GM20000 (cell line): ENCODE data around the gene TMEM269.

Experiments used
- DNase-seq: peaks from one replicate; pipeline ENCODE4 v3.0.0; 2012; ENCODE audit warnings: low spot score
- TF ChIP-seq, protein P1 (sequence below): IDR thresholded peaks from 2 replicates; pipeline ENCODE4 v1.5.1; 2012; ENCODE audit warnings: mild to moderate bottlenecking, control low read depth; ENCODE audit errors: extremely low read depth, missing control alignments

TMEM269 gene

DNA sequence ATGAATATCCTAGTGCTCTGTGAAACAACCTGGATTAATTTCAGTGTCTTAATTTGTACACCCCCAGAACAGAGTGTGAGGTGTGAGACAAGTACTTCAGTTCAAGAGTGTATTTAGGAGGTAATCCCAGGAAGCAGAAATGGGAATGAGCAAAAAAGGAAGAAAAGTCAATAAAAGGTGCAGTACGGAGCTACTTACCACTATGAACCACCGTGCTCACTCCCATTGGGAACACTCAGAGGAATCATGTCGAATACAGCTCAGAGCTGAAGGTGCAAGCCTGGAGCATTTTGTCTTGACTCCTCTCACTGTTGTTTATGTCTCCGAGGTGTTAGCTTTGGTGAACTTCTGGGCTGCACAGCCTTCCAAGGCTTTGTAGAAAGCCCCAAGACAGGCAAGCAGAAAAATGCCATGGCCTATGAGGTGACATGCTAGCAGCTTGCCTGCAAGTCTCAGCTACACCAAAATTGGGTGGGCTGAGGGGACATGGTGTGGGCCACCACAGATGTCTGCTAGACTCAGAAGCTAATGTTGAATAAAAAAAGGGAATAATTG, 39.8 kb downstream of the TMEM269 start:
- TF ChIP-seq, protein P1, sequence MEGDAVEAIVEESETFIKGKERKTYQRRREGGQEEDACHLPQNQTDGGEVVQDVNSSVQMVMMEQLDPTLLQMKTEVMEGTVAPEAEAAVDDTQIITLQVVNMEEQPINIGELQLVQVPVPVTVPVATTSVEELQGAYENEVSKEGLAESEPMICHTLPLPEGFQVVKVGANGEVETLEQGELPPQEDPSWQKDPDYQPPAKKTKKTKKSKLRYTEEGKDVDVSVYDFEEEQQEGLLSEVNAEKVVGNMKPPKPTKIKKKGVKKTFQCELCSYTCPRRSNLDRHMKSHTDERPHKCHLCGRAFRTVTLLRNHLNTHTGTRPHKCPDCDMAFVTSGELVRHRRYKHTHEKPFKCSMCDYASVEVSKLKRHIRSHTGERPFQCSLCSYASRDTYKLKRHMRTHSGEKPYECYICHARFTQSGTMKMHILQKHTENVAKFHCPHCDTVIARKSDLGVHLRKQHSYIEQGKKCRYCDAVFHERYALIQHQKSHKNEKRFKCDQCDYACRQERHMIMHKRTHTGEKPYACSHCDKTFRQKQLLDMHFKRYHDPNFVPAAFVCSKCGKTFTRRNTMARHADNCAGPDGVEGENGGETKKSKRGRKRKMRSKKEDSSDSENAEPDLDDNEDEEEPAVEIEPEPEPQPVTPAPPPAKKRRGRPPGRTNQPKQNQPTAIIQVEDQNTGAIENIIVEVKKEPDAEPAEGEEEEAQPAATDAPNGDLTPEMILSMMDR = no peak
- DNase-seq = no peak

DNA sequence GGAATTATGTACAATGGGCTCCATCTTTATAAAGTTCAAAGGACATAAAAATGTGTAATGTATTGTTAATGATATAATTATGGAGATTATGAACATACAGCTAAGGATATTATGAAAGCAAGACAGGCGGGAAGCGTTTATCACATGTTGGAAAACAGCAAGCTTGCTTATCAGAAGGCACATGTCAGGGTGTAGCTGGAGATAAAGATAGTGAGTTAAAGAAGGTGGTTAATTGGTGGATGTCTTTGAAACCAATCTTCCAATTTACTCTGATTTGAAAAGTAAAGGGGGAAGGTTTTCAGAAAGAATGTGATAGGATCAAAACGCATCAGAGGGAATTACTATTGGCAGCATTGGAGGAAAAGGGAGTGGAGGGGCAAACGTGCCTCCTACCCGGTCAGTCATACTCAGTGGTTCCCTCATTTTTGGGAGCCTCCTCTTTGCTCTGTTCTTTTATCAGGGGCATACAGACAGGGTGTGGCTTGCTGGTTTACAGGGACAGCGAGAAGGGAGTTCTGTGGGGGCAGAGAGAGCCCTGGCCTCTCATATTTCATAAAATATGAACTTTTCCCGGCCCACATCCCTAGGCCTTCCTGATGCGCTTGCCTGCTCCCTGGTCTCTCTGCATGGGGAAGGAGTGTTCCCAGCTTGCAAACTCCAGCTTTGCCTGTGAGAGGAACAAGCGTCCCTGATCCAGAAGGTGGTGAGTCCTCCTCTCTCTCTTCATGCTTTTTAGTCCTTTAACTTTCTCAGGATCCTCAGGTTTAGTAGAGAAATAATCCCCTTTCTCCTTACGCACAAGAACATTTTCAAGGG, 40.5 kb downstream of the TMEM269 start:
- TF ChIP-seq, protein P1 = no peak
- no peak for DNase-seq

DNA sequence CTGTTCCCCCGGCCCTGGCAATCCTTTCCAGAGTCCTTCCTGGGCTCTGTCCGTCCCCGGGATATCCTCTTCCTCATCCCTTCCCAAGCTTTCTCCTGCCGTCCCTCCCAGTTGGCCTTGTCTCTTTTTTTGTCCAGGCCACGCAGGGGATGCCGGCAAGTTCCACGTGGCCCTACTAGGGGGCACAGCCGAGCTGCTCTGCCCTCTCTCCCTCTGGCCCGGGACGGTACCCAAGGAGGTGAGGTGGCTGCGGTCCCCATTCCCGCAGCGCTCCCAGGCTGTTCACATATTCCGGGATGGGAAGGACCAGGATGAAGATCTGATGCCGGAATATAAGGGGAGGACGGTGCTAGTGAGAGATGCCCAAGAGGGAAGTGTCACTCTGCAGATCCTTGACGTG, 45.8 kb downstream of the TMEM269 start:
- no peak for DNase-seq
- TF ChIP-seq, protein P1 = no peak

DNA sequence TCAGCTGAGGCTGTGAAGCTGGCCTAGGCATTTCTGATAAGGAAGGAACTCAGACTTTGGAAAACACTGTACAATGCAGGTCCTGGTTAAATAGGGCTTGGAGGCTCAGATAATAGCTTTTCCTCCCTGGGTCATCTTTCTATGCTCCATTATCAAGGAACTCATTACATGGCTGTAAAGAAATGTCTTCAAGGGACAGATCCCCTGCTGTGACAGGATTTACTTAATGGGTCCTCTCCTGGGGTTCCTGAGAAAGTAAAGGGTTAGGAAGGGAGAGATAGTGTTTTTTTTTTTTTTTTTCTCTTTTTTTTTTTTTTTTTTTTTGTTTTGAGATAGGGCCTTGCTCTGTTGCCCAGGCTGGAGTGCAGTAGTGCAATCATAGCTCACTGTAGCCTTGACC, 46.5 kb downstream of the TMEM269 start:
- TF ChIP-seq, protein P1 = no peak
- no peak for DNase-seq

DNA sequence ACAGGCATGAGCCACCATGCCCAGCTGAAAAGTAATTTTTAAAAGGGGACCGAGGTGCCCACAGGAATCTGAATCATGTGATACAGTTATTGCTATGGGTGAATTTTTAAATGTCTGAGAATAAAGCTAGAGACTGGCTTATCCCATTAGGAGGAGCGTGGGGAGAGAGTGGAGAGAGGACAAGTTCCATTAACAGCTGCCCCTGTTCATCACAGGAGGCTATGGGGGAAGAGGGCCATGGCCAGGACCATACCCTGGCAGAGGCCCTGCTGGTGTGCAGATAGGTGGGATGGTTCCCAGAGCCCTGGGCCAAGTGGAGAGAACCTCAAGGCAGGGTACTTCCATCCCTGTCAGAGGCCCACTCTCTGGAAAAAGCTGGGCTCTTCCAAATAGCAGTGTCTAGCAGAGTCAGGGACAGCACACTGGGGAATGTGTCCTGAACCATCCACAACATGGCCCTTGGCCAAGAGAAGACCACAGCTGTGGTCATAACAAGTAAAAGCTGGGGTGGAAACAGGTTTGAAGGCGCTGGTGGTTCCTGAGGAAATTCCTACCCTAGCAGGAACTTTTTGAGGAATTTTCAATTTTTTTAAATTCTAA, 48.0 kb downstream of the TMEM269 start:
- TF ChIP-seq, protein P1 = no peak
- no peak for DNase-seq

DNA sequence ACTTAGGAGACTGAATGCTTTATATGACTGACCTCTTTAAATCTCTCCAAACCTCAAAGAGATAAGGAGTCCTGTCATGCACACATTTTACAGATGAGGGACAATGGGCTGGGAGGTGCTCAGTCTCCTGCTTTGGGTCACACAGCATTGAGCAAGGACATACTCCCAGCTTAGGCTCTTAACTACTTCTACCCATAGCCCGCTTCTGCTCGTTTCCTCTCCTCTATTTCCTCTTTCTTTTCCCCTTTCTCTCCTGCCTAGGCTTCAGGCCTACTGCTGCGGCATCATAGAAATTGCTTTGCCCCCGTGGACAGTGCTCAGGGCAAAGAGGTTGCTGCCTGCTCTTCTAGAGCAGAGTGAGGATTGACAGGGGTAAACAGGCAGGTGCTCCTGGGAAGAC, 49.2 kb downstream of the TMEM269 start:
- TF ChIP-seq, protein P1 = no peak
- no peak for DNase-seq

DNA sequence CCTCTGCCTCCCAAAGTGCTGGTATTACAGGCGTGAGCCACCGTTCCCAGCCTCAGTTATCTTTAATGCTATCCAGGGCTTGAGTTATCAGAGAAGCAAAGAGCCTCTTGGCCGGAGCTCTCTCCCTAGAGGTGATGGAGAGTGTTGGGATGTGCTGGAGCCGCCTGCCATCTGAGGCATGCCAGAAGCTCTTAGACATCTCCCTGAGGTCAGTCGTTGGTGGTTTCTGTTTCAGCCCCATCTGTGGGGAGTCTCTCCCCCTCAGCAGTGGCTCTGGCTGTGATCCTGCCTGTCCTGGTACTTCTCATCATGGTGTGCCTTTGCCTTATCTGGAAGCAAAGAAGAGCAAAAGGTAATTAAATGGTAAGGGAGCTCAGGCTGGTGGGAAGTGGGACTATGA, 50.0 kb downstream of the TMEM269 start:
- no peak for DNase-seq
- TF ChIP-seq, protein P1 = no peak
